ENCODE data around the gene WNK1. TPM values are rescaled to one million over a fixed set of nuclear protein-coding genes. Genes with fewer than 3 reads are reported as not detected.

Gene WNK1
- total and polyA plus RNA-seq, 2 donors (not counting 3 experiments of a cell fraction or from before 2014, with no cell fraction given), result 46.3 to 108 TPM

GRCh38 chr12:951176-951575 is 198.8 kb downstream of the WNK1 start:
- POLR2A ChIA-PET, result no interaction called here
- CTCF ChIA-PET, result interaction anchor here (1.0 to 4.3 kb wide), 5 partner anchors 17 to 632 kb away, joined by 3 to 48 read pairs (median 4); partner anchors contain the start of gene ERC1
- dilution Hi-C loops (cut with MboI; ENCODE audit: extremely low pct_ligation_motif_present, low sequenced_read_pairs), result no loop called here

GRCh38 chr12:953776-954175 is 201.4 kb downstream of the WNK1 start:
- CTCF ChIA-PET, result interaction anchor here (0.8 to 4.3 kb wide), 2 partner anchors 14 to 139 kb away, joined by 3 to 48 read pairs; no protein-coding TSS in a partner anchor
- FAIRE-seq, result peak; percentile 57
- peaks cover 12% of the 10 kb centered on the region for H3K4me1 ChIP-seq (ENCODE audit: control insufficient read depth, extremely low read depth, insufficient read depth, low read length)
- H3K79me2 ChIP-seq (ENCODE audit: control insufficient read depth, insufficient read depth, low read length), result no peaks in the 10 kb centered on the region
- no peak overlapping the region for H3K9ac ChIP-seq (replicated peaks; ENCODE audit: extremely low read depth, insufficient read depth, low read length)
- no peaks in the 10 kb centered on the region for H3K9me1 ChIP-seq (replicated peaks; ENCODE audit: control insufficient read depth, extremely low read depth, insufficient read depth, low read length)
- peak overlapping the region; percentile 28 for H3K4me2 ChIP-seq (ENCODE audit: insufficient read depth, low read length)
- no peaks in the 10 kb centered on the region for H3K27me3 ChIP-seq (ENCODE audit: control insufficient read depth in 2 of 2, insufficient read depth in 2 of 2, low read length in 2 of 2)
- intact Hi-C loops (cut with micrococcal nuclease) (loop anchor here (5.0 kb wide), 1 partner anchor 139 kb away; no protein-coding TSS in a partner anchor), dilution Hi-C loops (cut with MboI; ENCODE audit: extremely low pct_ligation_motif_present, low sequenced_read_pairs) (no loop called here)
- peak overlapping the region; percentile 72 for H2AFZ ChIP-seq (ENCODE audit: low read depth, low read length)
- POLR2A ChIA-PET, result no interaction called here
- DNase-seq (ENCODE audit: low read depth, low spot score), result peak; percentile 46
- no peak overlapping the region for H3K4me3 ChIP-seq (replicated peaks in 1 of 3; ENCODE audit: insufficient read depth in 1 of 3, low read depth in 1 of 3, low read length in 3 of 3)
- no peak overlapping the region for H3K27ac ChIP-seq (ENCODE audit: insufficient read depth, low read depth, low read length)
- no peaks in the 10 kb centered on the region for H3K36me3 ChIP-seq (ENCODE audit: control insufficient read depth in 2 of 2, extremely low read depth in 1 of 2, insufficient read depth in 2 of 2, low read length in 2 of 2)
- BruUV-seq (replicated peaks), result no TSS peak
- TF ChIP-seq MYC (IDR thresholded peaks at IDR 0.05; ENCODE audit: low read depth, low read length) (no peak), FOS (IDR thresholded peaks at IDR 0.05; ENCODE audit: borderline replicate concordance, insufficient read depth, low read length) (peak; percentile 48)
- H3K9me3 ChIP-seq (replicated peaks; ENCODE audit: control insufficient read depth, insufficient read depth, low read length), result no peaks in the 10 kb centered on the region
- H4K20me1 ChIP-seq (replicated peaks; ENCODE audit: control insufficient read depth, extremely low read depth, insufficient read depth, low read length), result no peaks in the 10 kb centered on the region

More at GRCh38 chr12:951176-951575, 198.8 kb downstream of the WNK1 start:
- no peak overlapping the region for H2AFZ ChIP-seq (ENCODE audit: low read depth, low read length)
- no peaks in the 10 kb centered on the region for H3K27me3 ChIP-seq (ENCODE audit: control insufficient read depth in 2 of 2, insufficient read depth in 2 of 2, low read length in 2 of 2)
- H4K20me1 ChIP-seq (replicated peaks; ENCODE audit: control insufficient read depth, extremely low read depth, insufficient read depth, low read length), result no peaks in the 10 kb centered on the region
- no peak overlapping the region for H3K4me2 ChIP-seq (ENCODE audit: insufficient read depth, low read length)
- FAIRE-seq (no peak), DNase-seq (ENCODE audit: low read depth, low spot score) (no peak)
- TF ChIP-seq JUN (IDR thresholded peaks at IDR 0.05; ENCODE audit: borderline replicate concordance, insufficient read depth, insufficient read length, low read depth), result no peak
- TF ChIP-seq POLR2A (IDR thresholded peaks at IDR 0.05; ENCODE audit: low read depth, low read length), result no peak
- no peak for TF ChIP-seq MAX (IDR thresholded peaks at IDR 0.05; ENCODE audit: insufficient read depth, insufficient read length)
- no peak for TF ChIP-seq EZH2 (IDR thresholded peaks at IDR 0.05; ENCODE audit: borderline replicate concordance, low read depth, low read length, severe bottlenecking)
- no peak for TF ChIP-seq POLR2AphosphoS5 (IDR thresholded peaks at IDR 0.05; ENCODE audit: insufficient read depth, low read depth, low read length)
- no peaks in the 10 kb centered on the region for H3K36me3 ChIP-seq (ENCODE audit: control insufficient read depth in 2 of 2, extremely low read depth in 1 of 2, insufficient read depth in 2 of 2, low read length in 2 of 2)
- H3K9me1 ChIP-seq (replicated peaks; ENCODE audit: control insufficient read depth, extremely low read depth, insufficient read depth, low read length), result no peaks in the 10 kb centered on the region
- intact Hi-C loops (cut with micrococcal nuclease), result loop anchor here (5.0 kb wide), 1 partner anchor 141 kb away; no protein-coding TSS in a partner anchor
- no peaks in the 10 kb centered on the region for H3K9me3 ChIP-seq (replicated peaks; ENCODE audit: control insufficient read depth, insufficient read depth, low read length)
- H3K79me2 ChIP-seq (ENCODE audit: control insufficient read depth, insufficient read depth, low read length), result peaks cover 20% of the 10 kb centered on the region
- no TSS peak for BruUV-seq (replicated peaks)
- H3K9ac ChIP-seq (replicated peaks; ENCODE audit: extremely low read depth, insufficient read depth, low read length), result no peak overlapping the region
- no peak overlapping the region for H3K4me3 ChIP-seq (replicated peaks in 1 of 3; ENCODE audit: insufficient read depth in 1 of 3, low read depth in 1 of 3, low read length in 3 of 3)
- peaks cover 15% of the 10 kb centered on the region for H3K4me1 ChIP-seq (ENCODE audit: control insufficient read depth, extremely low read depth, insufficient read depth, low read length)
- no peak overlapping the region for H3K27ac ChIP-seq (ENCODE audit: insufficient read depth, low read depth, low read length)

Data from endothelial cell of umbilical vein (primary cell).